HG02870 (cell line): Measurements from ENCODE around the gene ACOX3.
A peak's percentile ranks its signal among the peaks of the same experiment; 100 is the strongest.
"Not testable (repeated sequence)": the region's sequence is repeated elsewhere in the genome, so short reads cannot be mapped to it uniquely, and the experiment has no call there.

ENCODE experiments used
- ATAC-seq: cut with Tn5 transposase; IDR thresholded peaks from one replicate; pipeline ENCODE4 v1.9.1; 2021; ENCODE audit warnings: mild to moderate bottlenecking, moderate library complexity; ENCODE audit not compliant: unreplicated experiment

Gene ACOX3

DNA sequence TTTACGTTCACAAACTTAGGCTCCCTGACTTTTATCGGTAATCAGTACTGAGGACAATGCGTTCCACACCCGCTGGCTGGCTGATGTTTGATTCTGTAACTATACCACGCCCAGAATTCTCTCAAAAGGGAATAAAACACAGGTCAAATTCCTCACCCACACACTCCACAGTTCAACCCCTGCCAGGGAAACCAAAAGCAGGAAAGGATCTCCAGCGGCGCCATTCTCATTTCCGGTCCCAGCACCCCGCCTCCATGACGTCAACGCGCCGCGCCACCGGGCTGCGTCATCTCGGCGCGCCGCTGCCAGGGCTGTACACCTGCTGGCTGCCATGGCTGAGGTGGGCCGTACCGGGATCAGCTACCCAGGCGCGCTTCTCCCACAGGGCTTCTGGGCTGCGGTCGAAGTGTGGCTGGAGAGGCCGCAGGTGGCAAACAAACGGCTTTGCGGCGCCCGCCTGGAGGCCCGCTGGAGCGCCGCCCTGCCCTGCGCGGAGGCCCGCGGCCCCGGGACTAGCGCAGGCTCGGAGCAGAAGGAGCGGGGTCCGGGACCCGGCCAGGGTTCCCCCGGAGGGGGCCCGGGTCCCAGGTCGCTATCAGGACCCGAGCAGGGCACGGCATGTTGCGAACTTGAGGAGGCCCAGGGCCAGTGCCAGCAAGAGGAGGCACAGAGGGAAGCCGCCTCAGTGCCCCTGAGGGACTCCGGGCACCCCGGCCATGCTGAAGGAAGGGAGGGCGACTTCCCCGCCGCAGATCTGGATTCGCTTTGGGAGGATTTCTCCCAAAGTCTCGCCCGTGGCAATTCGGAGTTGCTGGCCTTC lies at the start of gene ACOX3, which contains the start of gene TRMT44:
ACOX3 (minus strand) TSS at position 232 of the 820 bp plus-strand sequence. CDS start 24,202 bp downstream, outside the sequence.
TRMT44 (plus strand) TSS at position 286 of the 820 bp plus-strand sequence; CDS start at position 332, 46 bp downstream.
- ATAC-seq, result peak; percentile 83

DNA sequence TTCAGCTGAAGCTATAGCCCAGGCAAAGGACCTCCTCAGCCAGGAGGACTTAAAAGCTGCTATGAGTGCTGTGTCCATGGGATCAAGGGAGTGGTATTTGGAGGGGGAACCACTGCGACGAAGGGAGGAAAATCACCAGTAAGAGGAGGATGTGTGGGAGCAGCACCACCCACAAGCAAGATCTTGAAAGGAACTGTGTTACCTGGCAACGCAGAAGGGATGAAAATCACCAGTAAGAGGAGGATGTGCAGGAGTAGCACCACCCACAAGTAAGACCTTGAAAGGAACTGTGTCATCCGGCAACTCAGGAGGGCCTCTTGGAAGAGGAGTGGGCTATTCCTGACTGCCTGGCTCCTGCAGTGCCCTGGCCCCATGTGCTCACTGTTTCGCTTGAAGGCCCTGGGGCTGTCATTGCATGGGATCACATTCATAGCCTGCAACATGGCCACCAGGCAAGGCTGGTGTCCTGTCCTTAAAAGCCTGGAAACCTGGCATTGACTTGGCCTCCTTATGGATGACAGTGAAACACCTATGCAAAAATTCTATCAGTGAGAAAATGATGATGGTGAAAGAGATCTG lies 48.4 kb upstream of the ACOX3 start:
- ATAC-seq, result no peak

DNA sequence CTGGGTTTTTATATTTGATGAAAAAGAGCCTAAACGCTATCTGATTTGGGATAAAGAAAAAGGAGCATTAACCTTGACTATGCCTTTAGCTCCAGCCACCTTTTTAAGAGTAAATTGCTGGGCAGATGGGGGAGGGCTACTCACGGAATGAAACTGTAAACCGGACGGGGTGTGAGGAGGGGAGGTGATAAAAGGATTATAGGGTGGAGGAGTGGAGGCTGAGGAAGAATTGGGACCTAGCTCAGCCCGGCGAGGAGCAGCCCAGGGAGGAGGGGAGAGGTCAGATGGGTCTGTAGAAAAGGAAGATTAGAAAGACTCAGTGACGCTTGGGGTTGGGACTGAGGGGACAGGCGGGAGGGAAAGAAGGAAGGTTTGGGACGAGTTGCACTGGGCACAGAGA lies 46.1 kb upstream of the ACOX3 start:
- not testable (repeated sequence) for ATAC-seq

DNA sequence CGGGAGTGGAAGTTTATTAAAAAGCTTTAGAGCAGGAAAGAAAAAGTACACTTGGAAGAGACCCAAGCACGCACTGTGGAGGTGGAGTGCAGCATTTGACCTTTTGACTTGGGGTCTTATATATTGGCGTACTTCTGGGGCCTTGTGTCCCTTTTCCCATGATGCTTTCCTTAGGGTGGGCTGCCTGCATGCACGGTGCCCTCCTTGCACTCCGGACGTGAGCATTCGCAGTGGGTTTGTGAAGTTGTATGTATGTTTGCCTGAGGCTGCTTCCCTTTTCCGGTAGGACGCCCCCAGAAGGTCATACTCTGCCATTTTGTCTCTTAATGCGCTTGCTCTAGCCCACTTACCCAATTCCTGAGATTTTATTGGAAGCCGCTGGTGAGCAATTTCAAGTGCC lies 39.7 kb upstream of the ACOX3 start:
- no peak for ATAC-seq

DNA sequence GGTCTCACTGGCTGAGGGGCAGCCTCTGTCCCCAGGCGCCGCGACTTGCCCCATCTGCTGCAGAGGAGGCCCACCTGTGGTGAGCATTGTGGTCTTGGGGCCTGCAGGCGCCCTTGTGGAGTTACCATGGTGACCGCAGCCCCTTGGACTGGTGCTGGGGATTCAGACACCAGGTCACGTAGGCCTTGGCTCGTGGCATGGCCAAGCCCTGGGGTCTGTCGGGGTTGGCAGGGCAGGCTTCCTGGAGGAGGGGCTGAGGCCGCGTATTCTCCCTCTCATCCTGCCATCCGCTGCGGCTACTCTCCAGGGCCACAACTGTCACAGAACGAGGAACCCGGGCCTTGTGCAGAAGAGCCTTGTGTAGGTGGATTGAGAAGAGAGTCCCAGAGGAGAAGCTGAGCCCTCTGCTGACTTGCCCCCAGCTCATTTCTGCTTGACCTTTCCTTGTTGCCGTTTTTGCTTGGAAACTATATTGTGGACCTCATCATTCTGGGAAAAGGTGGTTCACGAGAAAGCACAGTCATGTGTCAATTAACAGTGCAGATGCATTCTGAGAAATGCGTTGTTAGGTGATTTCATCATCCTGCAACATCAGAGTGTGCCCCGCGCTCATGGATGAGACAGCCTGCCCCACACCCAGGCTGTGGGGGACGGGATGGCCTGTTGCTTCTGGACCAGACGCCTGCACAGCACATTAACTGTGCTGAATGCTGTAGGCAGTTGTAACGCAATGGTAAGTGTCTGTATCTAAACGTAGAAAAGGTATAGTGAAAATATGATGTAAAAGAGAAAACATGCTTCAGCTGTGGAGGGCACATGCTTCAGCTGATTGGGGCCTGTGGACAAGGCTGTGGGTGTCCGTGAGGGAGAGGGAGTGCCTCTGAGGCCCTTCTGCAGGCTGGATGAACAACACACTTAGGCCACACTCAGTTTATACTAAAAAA lies 38.5 kb upstream of the ACOX3 start:
- ATAC-seq, result no peak

DNA sequence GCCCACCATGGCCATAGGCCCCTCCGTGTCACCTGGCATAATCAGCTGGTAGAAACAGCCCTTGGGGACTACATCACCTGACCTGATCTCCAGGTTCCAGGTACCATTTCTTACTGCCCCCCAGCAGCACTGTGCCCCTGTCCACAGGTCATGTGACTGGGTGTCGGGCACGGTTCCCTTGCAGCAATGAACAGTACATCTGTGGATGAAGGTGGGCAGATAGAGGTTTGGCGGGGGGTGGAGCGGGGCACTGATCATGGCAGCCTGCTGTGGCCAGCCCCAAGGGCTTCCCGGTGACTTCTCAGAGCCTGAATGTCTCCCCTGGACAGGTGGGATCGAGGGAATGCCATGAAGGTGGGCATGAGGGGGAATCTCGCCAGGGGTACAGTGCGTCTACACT lies 37.8 kb upstream of the ACOX3 start:
- ATAC-seq, result no peak

DNA sequence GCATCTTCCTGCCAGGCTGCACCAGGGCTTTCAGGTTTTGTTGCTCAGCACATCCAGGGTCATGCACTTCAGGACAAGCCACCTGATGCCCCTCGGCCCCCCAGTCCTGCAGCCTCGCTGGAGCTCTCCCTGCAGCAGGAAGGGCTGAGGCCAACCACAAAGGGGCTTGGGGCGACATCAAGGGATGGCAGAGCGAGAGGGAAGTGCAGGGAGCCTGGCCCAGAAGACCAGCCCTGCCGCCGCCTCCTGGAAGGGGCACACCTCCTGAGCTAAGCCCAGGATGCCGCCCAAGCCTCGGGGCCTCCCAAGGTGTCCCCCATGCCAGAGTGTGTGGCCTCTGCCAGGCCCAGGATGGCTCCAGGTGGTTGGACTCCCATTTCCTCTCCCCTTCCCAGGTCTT lies 37.2 kb upstream of the ACOX3 start:
- no peak for ATAC-seq

DNA sequence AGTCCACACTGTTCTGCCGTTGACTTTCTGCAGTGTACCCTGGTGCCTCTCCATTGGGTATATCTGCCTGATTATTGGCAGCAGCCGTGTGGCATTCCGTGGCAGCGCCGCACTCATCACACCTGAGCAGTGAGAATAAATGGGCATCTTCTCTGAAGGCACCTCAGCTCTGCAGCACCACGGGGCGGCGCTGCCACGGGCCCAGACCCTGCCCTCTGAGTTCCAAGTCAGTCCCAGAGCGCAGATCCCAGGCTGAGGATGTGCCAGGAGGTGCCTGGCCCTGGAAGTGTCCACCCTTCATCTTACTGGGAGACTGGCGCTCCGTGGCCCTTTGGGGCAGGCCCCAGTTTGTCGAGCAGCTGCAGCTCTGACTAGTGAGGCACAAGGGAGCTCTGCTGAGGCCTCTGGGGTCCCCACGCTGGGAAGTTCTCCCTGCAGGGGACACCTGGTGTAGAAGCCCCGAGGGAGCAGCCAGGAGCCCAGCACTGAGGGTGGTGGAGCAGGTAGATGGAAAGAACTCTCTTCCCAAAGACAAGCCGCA lies 36.6 kb upstream of the ACOX3 start:
- no peak for ATAC-seq

DNA sequence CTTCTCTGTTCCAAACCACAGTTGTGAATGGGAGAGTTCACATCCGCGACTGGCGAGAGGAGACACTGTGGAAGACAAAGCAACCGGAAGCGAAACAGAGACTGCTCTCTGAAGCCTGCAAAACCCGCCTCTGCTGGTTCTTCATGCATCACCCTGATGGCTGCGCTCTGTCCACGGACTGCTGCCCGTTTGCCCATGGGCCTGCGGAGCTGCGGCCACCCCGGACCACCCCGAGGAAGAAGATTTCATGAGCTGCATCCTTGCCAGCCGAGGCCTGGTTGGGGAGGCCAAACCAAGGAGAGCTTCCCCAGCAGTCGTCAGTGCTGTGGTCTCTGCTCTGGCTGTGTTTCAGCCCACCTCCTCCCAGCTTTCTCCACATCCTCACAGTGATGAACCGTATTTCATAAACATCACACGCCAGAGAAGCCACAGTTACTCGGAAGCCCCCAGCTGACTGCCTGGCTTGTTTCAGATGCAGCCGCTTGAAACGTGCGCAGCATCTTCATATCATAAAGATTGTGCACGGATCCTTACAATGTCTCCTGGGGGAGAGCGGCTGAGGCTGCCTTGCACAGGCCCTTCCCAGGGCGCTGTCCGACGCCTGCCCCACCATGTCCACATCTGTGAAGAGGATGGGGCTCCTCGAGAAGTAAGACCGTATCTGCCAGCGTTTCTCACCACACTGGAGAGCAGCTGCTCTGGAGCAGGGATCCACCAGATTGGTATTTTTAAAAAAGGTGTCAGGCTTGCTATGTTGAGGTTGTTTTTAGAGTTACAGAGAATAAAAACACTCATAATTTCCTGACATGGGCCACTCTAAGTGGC lies 35.4 kb upstream of the ACOX3 start:
- no peak for ATAC-seq

DNA sequence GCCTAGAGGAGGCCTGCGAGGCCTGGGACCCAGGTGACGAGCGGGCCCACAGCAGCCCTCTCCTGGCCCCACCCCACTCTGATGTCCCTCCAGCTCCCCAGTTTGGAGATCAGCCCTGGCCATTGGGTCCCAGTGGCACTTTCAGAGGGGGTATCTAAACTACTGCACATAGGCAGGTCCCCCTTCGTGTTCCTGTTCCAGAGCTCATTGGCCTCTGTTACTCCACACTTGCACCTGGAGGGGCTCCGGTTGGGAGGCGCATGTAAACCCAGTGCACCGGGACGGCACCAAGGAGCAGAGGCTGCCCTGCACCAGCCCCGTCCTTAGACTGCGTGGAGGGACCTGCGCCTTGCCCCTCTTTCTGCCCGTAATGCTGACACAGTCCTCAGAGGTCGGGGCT lies 34.3 kb upstream of the ACOX3 start:
- no peak for ATAC-seq

DNA sequence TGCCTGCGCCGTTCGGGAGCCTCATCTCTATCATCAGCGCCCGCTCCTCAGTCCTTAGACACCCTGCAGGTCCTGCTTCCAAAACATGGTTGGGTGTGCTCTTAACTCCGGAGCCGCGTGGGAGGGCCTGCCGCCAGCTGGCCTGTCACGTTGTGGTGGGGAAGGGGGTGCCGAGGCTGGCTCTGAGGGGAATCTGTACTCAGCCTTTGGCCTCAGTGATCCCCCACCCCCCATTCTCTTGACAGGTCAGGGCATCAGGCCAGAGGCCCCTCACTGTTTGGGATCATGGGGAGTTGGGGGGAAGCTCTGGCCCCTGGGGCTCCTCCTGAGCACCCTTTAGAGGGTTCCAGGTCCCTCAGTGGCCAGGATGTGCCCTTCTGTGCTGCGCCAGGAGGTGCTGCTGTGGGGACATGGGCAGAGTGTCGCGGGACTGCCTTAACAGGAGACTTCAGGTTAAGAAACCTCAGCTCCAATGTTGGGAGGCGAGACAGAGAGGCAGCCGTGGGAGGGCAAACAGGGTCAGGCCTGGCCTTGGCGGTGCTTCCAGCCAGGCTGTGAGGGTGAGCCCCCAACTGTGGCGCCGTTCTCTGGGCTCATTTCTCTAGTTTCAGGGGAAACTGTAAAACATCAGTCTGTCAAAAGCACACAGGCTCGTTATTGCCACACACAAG lies 33.5 kb upstream of the ACOX3 start:
- no peak for ATAC-seq

DNA sequence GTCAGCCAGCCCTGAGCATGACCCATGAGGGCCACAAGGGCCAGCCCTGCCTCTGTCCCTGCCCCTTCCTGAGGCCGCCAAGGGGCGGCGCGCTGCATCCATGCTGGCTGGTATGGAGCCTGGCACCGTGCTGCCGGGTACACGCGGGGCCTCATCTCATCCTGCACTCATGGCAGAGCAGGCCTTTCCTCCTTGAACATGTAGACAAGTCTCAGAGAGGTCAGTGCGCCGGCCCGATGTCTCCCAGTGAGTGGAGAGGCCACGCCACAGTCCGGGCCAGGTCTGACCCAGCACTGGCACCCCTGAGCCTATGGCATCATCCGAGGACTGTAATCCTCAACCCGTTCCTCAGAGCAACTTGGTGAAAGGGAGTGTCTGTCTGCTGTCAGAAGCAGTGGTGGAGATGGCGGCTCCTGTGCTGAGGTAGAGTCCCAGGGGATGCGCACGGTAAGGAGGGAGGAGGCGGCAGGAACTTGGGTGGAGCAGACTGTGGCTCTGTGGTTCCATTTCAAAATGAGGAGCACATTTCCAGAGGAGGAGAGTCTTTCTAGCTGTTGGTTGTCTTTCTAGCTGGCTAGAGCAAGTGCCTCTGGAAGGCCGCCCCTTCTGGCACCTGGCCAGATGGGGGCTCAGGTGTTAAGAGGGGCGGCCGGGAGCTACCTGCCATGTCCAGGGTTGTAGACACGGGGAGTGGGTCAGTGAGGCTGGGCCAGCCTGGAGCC lies 32.8 kb upstream of the ACOX3 start:
- no peak for ATAC-seq

DNA sequence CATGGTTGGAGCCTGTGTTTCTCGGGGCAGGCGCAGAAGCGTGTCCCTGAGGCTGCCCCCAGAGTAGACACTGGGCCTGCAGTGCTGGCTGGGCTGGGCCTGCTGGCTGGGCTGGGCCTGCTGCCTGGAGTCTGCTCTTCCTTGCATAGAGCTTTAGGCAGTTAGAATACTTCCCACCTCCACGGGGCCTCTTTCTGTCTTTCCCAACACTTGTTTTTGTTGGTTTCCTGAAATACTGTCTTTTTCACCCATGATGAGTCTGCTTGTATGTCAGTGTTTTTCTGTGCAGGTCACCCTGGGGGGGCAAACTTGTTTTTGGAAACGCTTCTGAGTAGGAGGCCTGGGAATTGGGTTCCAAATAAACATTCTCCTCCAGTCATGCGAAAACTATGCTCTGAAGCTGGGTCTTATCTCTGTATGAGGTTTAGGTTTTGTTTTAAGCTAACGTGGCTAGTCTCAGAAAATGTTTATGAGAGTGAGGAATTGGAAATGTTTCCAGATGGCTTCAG lies 32.2 kb upstream of the ACOX3 start:
- no peak for ATAC-seq

DNA sequence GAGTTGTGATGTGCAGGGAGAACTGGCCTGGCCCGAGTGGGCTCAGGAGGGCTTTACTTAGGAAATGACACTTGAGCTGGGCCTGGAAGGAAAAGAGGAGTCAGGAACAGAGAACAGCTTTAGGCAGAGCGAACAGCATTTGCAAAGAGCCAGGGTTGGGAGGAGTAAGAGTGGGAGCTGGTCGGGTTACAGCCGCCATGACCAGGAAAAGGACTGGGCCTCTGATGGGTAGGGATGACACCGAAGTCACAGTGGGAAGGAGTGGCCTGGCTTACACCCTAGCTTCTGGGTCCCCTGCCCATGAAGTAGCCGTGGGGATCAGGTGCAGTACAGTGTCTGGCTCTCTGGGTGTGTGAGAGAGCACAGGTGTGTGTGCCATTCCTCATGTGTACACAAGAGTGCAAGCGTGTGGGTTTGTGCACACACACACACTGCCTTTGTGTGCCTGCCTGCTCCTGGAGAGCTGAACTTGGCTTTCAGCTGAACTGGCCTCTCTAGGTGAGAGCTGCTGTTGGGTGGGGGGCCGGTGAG lies 31.7 kb upstream of the ACOX3 start:
- no peak for ATAC-seq

DNA sequence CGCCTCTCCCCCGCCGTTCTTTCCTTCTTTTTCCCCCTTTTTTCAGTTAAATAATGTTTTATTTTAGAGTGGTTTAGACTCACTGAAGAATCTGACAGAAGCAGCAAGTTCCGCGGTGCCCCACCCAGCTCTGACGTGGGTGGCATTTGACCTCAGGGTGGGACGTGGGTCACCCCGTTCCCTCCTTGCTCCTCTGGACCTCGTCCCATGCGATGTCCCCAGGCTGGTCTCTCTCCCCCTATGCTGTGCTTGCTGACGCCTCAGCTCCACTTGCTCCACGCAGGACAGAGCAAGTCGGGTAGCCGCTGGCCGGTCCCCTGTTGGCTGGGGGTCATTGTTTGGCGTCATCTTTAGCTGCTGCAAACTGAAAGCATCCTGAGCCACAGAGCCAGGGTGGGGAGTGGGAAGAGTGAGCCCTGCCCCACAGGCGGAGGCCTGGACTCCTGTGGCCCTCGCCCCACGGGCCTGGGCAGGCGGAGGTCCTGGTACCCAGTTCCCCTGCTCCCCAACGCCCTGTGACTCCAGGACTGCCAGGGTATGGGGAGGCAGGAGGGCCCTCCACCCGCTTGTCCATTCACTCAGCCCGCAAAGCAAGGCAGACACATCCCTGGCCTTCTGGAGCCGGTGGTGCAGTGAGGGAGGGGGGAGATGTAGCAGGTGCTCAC lies 30.8 kb upstream of the ACOX3 start:
- no peak for ATAC-seq

DNA sequence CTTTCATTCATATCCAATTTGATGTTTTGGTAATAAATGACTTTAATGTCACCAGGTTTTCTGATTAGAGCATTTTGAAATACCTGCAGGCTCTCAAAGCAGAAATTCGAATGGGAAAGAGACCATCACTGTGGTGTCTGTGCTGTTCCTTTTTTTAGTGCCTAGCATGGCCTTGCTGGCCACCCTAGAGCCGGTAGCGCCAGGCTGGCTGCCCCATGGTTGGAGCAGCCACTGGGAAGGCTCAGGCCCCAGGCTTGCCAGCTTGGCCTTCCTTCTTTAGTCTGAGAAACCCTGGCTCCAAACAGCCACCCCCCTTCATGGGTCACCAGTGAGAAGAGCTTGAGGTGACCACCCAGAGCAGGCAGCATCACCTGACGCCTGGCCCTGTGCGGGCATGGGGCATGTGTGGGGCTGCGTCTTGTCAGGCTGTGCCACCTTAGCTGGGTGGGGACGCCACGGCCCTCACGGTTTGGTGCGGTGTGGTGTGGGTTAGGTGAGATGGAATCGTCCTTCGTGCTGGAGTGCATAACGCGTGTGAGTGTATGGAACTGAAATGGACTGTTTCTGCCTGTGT lies 30.0 kb upstream of the ACOX3 start:
- no peak for ATAC-seq

DNA sequence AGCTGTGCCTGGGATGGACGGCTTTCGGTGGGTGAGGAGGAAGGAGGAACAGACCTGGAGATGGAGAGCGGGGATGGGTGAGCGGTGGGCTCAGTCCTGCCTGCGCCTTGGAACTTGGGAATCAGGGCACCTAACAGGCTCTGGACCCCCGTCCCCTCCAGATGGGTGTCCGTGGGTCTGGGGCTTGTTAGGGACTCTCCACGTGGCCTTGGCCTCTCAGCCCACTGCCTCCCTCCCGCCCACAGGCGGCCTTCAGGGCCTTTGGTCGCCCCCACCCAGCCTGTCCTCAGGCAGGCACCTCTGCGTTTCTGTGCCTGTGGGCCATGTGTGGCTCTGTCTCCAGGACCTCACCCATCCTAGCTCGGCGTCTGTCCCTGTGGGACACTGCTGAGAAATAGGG lies 29.0 kb upstream of the ACOX3 start:
- no peak for ATAC-seq
